Left renal pelvis (tissue), 4 donors: ENCODE data around the gene KIAA0930. TPM values are rescaled to one million over a fixed set of nuclear protein-coding genes. Genes with fewer than 3 reads are reported as not detected.

Source experiments
- DNase-seq, 4 donors: peaks; one replicate each; pipeline ENCODE4 v3.0.0-alpha.2; 2013; ENCODE audit warnings: low read depth in 4 of 4, low spot score in 3 of 4
- polyA plus RNA-seq, 4 donors: library from polyadenylated mRNA; unstranded; fragments of 120-200 nt; gene quantifications; one replicate each; pipeline ENCODE4 v1.2.1, GENCODE V29; 2013; ENCODE audit not compliant: insufficient read length in 4 of 4

Gene KIAA0930
- polyA plus RNA-seq, 4 donors = 17.4 to 25.2 (median 24.1) TPM

DNA sequence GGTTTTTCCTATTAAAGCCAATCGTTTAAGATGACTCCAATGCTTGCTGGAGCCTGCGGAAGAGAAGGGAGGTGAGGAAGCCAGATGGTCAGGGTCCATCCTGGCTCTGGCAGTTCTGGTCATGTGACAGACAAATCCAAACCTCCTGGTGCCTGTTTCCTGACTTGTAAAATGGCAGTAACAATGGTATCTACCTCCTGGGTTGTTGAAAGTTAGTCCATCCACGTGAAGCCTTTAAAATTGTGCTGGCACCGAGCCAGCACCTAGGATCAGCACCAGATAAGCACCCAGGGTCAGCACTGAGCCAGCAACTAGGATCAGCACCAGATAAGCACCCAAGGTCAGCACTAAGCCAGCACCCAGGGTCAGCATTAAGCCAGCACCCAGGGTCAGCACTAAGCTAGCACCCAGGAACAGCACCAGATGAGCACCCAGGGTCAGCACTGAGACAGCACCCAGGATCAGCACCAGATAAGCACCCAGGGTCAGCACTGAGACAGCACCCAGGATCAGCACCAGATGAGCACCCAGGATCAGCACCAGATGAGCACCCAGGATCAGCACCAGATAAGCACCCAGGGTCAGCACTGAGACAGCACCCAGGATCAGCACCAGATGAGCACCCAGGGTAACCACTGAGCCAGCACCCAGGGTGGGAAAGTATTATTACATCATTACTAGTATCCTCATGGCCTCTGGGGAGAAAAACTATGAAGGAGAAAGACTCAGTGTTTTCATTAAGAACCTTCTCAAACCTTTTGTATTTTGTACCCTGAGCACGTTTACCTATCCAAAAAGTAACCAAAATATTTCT is 17.2 kb downstream of the KIAA0930 start:
- no peak for DNase-seq

- DNase-seq = no peak
Observed at GRCh38 chr22:45221201-45221600, 19.5 kb downstream of the KIAA0930 start.

- no peak for DNase-seq
Observed at GRCh38 chr22:45218976-45219375, 21.7 kb downstream of the KIAA0930 start.

- DNase-seq = no peak
Observed at GRCh38 chr22:45217806-45218205, 22.9 kb downstream of the KIAA0930 start.

DNA sequence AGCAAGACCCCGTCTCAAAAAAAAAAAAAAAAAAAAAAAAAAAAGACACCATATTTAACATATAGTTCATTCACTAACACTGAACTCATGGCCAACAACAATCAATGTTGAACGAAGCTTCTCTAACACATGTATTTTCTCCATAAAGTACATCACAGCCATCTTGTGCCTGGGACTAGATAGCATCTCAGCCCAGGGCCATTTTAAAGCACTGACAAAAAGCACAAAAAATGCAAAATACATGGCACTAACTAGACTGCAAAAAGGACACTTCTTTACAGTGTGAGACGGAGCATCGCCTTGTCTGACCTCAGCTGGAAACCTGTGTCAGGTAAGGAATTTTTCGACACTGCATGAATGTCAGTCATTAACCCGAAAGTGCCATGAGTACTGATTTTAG is 23.3 kb downstream of the KIAA0930 start:
- no peak for DNase-seq

DNA sequence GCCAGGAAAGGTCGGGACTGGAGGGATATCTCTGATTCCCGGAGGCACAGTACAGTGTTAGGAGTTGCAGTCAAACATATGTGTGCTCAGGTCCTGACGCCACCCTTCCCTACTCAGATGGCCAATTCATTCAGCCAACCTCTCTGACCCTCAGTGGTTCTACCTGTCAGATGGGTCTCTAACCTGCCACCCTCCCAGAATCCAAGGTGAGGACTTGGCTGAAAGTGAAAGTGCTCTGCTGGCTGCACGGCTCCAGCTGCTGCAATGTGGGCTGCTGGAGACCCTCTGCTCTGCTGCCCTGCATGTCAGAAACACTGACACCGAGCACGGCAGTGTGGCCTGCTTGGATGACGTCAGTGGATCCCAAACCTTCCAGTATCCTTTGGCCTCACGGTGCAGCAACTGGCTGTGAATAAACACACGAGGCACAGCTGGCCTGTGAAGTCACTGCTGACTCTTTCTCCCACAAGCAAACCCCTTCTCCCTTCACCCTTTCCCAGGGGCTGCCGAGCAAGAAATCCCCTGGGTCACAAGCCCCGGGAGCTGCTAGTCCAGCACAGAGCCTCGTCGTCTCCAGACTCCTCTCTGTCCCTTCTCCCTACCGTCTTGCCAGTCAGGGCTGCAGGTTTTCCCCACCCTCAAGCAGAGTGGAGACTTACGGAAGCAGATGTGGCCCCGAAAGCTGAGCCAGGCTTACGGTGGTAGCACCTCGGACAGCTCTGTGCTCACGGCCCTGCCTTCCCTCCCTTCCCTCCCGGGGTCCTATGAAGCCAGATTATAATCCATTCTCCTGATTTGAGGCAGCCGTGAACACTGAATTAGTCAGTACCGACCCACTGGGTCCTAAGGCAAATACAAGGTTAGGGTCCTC is 24.3 kb downstream of the KIAA0930 start:
- peak in 1 of 4 donors; percentile 42 for DNase-seq

DNA sequence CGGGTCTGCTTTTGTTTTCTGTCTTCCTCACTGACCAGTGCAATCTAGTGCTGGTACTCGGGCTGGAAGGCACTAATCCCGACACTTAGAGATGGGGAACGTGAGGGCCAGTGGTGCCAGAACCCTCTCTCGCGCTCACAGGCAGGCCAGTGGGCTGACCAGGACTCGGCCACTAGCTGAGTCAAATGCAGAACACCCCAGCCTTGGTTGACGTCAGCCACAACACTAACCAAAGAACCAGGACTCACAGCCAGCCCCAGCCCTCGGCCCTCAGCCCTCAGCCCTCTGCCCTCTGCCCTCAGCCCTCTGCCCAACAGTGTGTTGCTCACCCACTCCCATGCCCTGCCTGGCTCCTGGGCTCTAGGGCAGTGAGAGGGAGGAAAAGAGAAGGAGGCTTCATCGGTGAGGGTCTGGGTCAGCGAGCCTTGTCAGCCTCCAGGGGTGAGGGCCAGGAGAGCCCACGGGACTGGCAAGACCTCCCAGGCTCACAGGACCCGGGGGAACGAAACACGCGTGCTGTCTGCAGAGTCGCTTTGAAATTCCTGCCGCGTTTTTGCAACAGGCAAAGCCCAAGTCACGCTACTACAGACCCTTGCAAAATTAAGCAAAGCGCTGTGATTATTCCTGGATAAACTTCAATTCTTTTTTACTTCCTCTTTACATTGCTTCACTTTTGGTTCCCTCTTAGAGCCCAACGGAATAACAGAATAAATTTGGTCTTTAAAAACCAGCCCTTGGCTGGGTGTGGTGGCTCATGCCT is 27.5 kb downstream of the KIAA0930 start:
- DNase-seq = no peak

DNA sequence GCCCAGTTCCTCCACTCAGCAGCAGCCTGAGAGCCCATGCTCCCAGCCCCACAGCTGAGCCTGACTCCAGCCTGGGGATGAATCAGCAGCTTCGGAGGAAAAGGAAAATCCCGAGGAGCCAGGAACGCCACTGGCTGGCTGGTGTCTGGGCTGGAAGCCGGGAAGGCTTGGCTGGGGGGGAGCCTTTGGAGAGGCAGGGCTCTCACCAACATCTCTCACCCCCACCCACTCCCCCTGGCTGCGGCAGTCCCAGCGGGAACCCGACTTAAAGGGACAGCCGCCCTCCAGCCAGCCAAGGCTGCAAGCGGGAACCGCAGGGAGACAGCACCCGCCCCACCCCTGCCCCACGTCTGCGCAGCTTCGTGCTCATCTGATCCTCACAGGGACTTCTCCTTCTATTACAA is 28.4 kb downstream of the KIAA0930 start:
- no peak for DNase-seq

GRCh38 chr22:45211848-45212247 is 28.8 kb downstream of the KIAA0930 start:
- DNase-seq = no peak

DNA sequence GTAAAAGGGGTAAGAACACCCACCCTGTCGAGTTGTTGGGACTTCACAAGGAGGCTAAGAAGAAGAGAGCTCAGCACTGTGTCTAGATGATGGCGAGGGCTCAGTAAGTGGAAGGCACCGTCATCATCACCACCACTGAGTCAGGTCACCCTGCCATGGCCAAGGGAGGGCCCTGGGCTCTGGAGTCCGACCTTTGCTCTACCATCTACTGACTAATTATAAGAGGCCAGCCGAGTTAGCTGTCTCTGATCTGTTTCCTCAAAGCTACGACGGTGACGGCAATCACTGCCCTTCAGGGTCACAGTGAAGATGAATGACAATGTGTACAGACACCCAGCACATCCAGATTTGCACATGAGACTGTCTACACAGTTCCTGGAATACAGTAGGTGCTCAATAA is 29.3 kb downstream of the KIAA0930 start:
- DNase-seq = no peak

DNA sequence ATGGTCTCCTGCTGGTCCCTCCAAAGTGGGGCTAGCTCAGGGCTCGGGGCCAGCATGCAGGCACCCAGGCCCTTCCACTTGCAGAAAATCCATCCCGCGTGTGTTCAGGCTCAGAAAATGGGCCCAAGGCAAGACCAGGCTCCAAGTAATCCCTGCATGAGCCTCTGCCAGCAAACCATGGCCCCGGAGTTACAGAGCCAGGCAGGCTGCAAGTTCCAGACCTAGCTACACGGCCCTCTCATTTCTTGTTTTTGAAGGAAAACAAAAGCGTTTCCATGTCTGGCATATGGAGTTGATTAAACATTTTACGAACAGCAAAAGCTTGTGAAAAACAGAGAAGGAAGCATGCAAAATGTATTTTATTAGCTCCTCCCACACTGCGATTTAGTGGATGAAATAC is 29.7 kb downstream of the KIAA0930 start:
- no peak for DNase-seq

DNA sequence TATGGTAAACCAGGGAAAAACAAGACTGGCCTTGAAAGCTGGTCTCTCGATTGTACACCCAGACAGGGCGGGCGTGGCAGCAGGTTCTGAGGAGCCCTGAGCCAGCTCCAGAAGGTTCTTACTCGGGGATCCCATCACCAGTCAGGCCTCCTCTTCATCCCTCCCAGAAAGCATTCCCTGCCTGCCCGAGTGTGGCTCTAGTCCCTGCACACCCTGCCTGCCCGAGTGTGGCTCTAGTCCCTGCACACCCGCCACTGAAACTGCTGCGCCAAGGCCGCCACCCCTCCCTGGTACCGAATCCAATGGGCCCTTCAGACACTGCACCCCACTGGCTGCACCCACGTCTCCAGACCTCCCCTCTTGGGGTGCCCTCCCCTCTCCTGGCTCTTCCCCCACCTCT is 30.1 kb downstream of the KIAA0930 start:
- no peak for DNase-seq

- no peak for DNase-seq
Observed at GRCh38 chr22:45210174-45210573, 30.5 kb downstream of the KIAA0930 start.

GRCh38 chr22:45208993-45209838 is 31.5 kb downstream of the KIAA0930 start:
- DNase-seq = no peak

DNA sequence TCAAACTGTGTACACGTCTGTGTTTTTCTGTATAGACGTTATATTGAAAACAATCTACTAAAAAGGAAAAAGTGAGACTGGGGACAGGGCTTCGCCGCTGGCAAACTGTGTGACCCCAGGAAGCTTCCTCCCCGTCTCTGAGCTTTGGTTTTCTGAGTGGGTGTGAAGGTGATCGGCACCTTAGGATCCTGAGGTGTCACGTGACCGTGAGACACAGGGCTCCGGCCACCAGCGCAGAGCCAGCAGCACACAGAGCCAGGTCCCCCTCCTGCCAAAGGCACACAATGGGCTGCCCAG is 32.0 kb downstream of the KIAA0930 start:
- DNase-seq = no peak

GRCh38 chr22:45207981-45208664 is 32.6 kb downstream of the KIAA0930 start:
- DNase-seq = no peak

DNA sequence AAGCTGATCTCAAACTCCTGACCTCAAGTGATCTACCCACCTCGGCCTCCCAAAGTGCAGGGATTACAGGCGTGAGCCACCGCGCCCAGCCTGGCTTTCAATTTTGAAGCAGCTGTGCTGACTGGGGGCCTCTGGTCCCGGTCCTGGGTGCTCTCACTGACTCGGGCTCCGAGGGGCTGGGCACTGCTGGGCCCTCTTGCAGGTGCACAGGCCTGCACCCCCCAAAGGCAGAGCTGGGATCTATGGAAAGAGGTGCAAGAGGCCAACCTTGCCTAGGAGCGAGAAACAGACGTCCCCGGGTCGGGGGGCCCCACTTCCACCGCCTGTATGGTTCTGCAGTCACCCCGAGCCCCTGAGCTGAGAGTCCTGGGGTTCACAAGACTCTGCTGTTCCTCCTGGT is 33.2 kb downstream of the KIAA0930 start:
- no peak for DNase-seq

DNA sequence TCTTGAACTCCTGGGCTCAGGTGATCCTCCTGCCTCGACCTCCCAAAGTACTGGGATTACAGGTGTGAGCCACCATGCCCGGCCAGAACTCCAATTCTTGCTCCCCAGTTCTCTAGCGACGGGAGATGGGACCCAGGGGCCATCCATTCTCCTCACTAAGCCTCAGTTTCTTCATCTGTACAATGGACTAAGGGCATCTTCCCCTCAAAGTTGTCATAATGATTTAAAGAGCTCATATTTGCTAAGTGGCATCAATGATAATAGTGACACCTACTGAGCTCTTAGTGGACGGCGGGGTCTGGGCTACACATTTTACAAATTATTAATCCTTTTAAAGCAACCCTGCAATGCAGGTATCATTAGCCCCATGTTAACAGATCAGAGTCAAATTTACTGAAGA is 34.5 kb downstream of the KIAA0930 start:
- no peak for DNase-seq

DNA sequence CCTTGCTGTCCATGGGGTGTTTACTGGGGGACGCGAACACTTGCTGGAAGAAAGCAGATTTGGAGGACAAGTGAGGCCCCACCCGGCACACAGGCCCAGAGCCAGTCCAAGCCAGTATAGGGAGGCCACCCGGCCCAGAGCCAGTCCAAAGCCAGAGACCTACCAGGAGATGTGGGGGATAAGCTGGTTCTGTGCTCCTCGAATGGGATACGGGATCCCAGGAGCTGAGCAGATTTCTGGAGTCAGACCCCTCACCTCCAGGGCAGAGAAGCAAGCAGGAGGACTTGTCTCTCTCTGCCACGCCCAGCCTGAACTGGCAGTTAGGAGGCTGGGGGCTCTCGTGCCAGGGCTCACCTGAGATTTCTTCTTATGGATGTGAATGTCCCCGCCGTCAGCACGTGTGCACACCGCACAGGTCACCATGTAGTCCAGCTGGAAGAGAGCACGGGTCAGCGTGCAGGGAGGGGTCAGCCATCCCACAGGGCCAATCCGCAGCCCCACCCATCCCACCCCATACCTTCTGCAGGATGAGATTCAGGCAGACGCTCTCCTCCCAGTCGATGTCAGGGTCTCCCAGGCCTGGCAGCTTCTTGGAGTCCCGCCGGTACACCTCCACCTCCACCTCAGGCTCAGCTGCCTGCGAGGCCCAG is 35.3 kb downstream of the KIAA0930 start:
- DNase-seq = no peak
